ENCODE results near the gene FRYL.
"Not testable (repeated sequence)": the region's sequence is repeated elsewhere in the genome, so short reads cannot be mapped to it uniquely, and the experiment has no call there.

FRYL gene

DNA sequence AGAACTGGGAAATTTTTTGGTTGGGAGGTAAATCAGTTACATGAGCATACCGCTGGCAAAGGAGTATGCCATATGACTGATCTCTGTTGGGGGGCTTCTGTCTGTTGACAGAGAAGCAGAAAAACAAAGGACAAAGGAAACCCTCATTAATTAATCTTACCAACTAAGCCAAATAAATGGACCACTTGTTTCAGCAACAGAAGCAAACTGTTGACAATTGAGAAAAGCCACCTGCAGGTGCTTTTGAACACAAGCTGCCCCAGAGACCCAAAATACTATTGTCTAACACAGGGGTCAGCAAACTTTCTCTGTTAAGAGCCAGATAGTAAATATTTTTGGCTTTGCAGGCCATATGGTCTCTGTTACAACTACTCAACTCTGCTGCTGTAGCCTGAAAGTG, 7.0 kb upstream of the FRYL start:
- FAIRE-seq (no peak), DNase-seq (ENCODE audit: insufficient read length, low spot score) (no peak)

DNA sequence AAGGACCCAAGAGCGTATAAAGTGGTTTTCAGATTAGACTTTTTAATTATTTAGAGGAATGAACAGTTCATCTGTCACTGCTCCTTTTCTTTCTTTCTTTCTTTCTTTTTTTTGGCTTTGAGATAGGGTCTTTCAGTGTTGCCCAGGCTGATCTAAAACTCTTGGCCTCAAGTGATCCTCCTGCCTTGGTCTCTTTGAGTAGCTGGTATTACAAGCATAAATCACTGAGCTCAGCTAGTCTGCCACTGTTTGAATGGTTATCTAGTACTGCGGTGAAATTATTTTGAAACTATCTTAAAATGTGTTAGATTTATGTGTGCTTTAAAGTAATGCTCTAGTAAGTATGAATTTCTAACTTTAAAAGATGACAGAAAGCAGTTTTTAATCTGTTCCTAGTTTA, 6.5 kb upstream of the FRYL start:
- FAIRE-seq (no peak), DNase-seq (ENCODE audit: insufficient read length, low spot score) (no peak)

DNA sequence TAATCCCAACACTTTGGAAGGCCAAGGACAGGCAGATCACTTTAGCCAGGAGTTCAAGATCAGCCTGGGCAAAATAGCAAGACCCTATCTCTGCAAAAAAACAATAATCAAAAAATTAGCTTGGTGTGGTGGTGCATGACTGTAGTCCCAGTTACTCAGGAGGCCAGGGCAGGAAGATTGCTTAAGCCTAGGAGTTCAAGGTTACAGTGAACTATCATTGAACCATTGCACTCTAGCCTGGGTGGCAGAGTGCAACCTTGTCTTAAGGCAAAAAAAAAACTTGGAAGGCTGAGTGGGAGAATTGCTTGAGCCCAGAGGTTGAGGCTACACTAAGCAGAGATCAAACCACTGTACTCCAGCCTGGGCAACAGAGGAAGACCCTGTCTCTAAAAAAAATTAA, 5.2 kb upstream of the FRYL start:
- FAIRE-seq: no peak
- DNase-seq (ENCODE audit: insufficient read length, low spot score): no peak

DNA sequence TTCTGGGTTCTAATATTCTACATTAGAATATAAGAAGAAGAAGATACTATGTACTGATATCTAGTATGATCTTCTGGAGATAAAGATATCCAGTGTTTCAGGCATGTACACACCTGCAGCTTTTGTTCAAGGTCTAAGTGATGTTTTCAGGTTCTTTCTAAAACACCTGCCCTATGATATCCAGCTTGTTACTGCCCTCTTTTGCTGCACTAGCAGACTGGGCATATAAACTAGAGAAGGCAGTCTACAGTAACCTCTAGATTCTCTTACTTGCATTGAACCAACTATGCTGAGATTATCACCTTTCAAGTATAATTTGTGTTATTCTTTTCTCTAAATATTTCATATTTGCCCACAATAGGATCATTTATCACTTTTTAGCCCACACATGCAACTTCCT, 1.9 kb upstream of the FRYL start:
- FAIRE-seq (peak; percentile 37), DNase-seq (ENCODE audit: insufficient read length, low spot score) (no peak)

DNA sequence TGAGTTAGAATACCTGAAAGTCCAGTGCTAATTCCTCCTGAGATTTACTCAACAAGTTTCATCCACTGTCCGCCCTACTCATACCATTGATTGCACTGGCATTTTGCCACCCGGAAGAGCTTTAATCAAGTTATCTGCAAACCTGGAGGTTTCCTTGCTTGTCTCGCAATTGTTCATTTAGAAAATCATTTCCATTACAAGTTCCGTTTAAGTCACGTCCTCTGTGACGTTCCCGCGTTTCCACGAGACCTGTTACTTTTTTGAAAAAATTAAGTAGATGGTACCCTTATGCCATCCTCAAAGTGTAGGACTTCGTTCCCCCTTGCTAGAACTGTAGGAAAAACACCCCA, 761 bp upstream of the FRYL start:
- no peak for FAIRE-seq
- DNase-seq (ENCODE audit: insufficient read length, low spot score): no peak

DNA sequence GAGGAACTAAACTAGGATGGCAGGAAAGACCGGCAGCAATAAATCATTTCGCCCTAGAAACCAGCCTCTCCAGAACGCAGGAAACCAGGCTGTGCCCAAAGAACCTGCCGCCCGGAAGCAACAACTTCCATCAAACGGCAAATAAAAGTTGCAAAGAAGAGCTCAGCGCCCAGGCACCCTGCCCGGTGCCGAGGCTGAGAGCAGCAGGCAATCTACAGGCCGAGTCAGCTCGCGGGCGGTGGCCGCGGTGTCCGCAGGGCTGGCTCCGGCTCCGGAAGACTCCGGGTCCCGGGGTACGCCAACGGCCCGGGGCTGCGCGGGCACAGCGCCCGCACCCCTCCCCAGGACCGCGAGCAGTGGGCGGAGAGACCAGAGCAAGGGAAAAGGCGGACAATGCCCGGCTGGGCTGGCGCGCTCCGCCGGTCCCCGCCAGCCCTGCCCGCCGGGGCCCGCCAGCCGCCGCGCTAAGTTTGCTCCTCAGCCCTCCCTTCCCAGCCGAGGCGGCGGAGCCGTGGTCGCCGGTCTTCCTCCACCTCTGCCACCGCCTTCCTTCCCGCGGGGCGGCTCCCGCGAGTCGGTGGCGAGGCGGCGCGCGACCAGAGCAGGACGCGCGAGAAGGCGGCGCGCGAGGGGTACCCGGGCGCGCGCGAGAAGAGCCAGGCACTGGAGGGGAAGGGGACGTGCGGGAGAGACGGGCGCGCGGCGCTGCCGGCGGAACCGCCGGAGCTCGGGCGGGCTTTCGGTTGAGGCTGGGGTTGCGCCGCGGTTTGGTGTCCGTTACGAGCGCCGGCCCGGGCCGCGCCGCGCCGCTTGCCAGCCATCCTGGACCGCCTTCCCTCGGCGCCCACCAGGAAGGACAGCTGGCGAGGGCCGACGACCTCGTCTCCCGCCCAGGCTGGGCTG, 733 bp downstream of the FRYL start:
- FAIRE-seq (peak; percentile 53), DNase-seq (ENCODE audit: insufficient read length, low spot score) (peak; percentile 31)

DNA sequence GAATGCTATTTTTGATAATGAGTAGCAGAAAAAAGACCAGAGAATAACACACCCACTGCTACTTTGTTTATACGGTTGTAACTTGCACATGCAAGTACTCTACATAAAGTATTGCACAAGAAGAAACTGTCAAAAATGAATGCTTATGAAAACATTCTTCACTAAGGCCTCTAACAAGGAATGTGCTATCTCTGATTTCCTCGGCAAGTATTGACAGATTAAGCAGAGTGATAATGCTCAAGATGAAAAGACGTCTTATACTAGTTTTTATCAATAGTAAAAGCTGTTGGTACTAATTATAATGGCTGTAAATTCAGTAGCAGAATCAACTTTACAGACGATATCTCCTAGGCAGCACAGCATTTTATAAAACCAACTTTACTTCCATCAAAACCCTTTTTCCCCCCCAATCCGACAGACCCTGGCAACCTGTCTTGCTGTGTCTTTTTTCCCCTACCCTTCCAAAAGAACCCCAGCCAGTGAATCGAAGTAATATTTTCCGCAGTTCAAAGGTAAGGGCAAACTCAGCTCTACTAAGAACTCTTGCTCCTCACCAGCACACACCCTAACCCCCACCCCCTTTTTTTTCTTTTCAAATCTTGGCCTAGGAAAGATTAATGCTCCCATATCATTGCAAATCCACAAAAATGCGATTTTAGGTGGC, 1.5 kb downstream of the FRYL start:
- DNase-seq (ENCODE audit: insufficient read length, low spot score) (no peak), FAIRE-seq (peak; percentile 78)

DNA sequence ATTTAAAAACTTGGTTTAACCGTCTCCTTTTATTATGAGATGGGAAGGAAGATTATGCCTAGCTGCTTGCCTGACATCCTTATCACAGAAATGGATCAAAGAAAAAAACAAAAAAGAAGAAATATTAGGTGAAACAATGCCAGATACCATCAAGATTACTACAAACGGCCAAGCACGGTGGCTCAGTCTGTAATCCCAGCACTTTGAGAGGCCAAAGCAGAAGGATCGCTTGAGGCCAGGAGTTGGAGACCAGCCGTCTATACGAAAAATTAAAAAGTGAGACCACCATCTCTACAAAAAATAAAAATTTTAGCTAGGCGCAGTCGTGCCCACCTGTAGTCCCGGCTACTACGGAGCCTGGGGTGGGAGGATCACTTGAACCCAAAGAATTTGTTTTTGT, 2.3 kb downstream of the FRYL start:
- FAIRE-seq: no peak

DNA sequence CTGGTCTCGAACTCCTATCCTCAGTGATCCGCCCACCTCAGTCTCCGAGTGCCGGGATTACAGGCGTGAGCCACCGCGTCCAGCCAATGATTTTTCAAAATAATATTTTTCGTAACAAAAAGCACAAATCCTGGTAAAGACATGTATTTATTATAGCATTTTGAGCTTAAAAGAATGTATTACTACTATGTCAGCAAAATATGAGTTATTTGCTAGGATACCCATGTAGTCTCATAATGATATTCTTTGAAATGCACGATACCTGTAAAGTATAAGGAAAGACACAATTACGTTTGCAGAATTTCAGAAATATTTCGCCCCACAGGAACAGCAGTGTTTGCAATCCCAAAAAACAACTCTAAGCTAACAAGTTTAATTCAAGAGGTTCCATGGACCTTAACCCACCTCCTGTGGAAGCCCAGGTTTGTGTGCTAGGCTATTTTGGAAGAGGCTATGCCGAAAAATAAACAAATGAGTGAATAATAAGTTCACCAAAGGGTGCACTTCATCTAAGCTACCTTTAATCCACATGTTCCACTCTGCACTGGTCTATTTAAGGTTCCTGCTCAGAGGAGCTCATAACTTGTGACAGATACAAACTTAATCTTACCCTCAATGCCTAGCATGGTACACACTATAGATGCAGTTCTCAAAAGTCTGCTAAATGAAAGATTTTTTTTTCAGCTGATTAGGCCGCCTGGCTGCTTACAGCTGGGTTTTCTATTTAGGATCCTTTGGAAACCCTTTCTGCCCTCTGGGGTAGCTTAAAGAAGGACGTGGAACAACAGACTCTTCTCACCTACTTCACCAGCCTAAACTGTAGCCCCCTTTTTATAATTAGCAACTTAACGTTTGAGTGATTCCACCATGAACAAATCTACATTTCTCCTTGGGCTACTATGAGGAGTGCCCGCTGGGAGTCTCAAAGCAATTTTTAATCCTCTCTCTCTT, 5.0 kb downstream of the FRYL start:
- FAIRE-seq (peak; percentile 67), DNase-seq (ENCODE audit: insufficient read length, low spot score) (no peak)

More for the DNA sequence above, 2.3 kb downstream of the FRYL start:
- no peak for DNase-seq (ENCODE audit: insufficient read length, low spot score)

DNA sequence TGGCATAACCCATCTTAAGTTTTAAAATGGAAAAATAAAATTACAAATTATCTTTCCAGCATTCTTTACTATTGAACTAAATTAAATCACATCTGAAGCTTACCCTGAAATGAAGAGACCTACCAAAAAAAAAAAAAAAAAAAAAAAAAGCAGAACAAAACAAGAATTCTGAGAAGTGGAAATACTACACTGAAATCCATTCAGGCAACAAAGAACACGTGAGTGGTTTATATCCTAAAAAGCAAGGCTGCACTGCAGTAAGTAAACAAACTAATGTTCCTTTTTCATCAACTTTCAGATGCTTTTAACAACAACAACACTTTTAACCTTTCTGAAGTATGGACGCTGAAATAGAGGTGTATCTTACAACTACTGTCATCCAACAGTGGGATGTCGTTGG, 7.5 kb downstream of the FRYL start:
- FAIRE-seq: no peak

DNA sequence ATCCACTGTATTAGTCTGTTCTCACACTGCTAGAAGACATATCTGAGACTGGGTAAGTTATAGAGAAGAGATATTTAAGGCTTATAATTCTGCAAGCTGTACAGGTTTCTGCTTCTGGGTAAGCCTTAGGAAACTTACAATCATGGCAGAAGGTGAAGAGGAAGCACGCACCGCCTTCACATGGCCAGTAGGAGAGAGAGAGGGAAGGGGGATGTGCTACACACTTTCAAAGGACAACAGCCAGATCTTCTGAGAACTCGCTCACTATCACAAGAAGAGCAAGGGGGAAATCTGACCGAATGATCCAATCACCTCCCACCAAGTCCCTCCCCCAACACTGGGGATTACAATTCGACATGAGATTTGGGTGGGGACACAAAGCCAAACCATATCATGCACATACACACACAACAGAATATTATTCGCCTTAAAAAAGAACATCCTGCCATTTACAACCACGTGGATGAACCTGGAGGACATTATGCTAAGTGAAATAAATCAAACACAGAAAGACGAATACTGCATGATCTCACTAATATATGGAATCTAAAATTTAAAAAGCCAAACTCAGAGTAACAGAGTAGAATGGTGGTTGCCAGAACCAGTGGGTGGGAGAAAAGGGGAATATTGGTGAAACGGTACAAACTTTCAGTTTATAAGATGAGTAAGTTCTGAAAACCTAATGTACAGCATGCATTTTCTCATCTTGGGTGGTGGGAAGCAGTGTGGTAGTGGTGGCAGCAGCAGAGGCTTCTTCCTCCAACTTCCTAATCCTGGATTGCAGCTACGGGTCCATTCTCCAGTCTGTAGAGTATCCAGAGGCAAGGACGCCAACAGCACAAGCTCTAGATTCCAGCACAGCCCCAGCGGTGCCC, 12.8 kb downstream of the FRYL start:
- no peak for FAIRE-seq

More for the DNA sequence above, 7.5 kb downstream of the FRYL start:
- no peak for DNase-seq (ENCODE audit: insufficient read length, low spot score)

DNA sequence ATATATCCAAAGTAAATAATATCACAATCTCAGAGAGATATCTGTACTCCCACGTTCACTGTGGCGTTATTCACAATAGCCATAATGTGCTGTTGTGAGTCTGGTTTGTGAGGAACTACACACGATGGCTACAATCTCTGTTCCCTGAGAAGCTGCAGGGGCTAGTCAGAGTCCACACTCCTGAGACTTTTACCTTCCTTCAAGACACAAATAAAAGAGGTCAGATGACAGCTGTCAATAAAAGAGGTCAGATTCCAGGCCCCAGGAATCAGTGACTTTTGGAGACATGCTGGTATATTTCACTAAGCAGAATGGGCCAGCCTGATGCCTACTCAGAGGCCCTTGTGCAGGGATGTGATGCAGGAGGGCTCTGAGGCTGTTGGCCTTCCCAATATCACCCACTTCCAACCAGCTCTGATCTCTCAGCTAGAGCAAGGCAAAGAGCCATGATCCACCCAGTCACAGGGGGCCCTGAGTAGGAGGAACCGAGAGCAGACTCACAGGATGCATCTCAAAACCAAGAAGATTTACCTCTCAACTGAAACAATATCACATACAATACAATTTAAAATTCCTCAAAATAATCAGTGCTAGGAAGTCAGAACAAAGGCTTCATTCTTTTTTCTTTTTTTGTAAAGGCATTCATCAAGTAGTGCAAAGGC, 13.8 kb downstream of the FRYL start:
- FAIRE-seq: peak; percentile 88
- DNase-seq (ENCODE audit: insufficient read length, low spot score): no peak

More for the DNA sequence above, 12.8 kb downstream of the FRYL start:
- no peak for DNase-seq (ENCODE audit: insufficient read length, low spot score)

DNA sequence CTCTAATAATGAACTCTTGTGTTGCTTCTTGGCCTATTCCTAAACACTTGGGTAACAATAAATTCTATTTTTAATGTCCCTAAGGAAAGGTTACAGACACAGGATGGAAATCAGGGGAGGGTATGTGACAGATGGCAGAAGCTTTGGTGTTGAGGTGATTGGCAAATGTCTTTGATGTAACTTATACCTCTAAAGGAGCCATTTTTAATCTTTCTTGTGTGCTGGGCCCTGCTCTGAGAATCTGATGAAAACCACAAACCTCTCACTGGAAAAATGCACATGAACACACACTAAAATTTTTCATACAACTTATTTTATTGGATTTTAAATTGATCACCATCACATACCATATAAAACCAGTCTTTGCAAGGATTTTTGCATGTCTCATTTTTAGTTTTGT, 17.7 kb downstream of the FRYL start:
- DNase-seq (ENCODE audit: insufficient read length, low spot score) (no peak), FAIRE-seq (no peak)

DNA sequence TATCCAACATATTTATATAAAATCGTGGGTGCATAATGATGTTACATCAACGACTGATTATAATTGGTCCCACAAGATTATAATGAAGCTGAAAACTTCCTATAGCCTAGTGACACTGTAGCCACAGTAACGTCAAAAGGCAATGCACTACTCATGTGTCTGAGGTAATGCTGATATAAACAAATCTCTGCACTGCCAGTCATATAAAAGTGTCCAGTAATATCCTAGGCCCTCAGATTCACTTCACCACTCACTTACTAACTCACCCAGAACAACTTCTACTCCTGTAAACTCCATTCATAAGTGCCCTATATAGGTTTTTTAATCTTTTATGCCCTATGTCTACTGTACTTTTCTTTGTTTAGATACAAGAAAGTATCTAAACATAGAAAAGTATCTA, 18.8 kb downstream of the FRYL start:
- no peak for FAIRE-seq
- no peak for DNase-seq (ENCODE audit: insufficient read length, low spot score)

DNA sequence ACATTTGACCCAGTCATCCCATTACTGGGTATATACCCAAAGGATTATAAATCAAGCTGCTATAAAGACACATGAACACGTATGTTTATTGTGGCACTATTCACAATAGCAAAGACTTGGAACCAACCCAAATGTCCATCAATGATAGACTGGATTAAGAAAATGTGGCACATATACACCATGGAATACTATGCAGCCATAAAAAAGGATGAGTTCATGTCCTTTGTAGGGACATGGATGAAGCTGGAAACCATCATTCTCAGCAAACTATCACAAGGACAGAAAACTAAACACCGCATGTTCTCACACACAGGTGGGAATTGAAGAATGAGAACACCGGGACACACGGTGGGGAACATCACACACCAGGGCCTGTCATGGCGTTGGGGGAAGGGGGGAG, 21.4 kb downstream of the FRYL start:
- FAIRE-seq; DNase-seq (ENCODE audit: insufficient read length, low spot score): not testable (repeated sequence)

DNA sequence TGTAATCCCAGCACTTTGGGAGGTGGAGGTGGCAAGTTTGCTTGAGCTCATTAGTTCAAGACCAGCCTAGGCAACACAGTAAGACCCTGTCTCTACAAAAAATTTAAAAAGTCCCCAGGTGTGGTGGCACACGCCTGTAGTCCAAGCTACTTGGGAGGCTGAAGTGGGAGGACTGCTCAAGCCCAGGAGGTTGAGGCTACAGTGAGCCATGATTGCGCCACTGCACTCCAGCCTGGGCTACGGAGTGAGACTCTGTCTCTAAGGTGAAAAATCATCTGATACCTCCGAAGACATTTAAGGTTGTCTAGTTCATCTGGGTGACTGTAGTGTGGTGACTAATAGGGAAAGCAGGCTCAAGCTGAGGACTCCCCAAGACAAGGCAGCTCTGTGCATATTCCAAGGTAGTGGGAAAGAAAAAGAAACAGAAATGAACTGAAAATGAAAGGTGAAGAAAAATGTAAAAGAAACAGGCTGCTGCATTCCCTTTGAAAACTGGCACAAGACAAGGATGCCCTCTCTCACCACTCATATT, 23.3 kb downstream of the FRYL start:
- DNase-seq (ENCODE audit: insufficient read length, low spot score) (no peak), FAIRE-seq (no peak)

DNA sequence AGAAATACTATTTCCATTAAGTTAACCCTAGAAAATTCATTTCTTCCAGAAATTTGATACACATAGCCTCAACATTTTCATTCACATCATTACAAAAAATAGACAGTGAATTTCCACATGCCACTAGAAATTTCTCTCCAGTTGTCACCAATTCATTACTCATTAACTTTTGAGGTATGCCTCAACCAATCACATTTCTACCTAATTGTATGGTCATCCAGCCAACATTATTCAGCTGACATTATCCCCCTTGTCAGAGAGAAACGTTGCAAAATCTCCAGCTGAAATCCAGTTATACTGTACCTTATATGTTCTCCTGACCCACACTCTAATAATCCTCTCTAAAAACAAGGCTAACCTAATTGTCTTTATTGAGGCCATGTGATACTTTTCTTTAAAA, 24.8 kb downstream of the FRYL start:
- FAIRE-seq (no peak), DNase-seq (ENCODE audit: insufficient read length, low spot score) (no peak)

DNA sequence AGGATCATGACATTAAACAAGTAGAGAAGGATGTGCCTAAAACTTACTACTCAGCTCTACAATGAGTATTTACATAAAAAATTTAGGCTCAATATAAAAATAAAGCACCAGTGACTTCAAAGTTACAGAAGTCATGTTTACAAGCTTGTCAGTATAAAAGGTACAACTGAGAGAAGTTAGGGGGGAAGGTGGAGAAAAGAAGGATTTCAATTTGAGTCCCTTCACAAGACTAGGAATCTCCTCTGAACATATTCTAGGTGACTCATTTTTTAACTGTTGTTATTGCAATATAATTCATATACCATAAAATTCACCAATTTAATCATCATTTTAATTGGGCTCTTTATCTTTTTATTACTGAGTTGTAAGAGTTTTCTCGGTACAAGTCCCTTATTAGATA, 26.9 kb downstream of the FRYL start:
- DNase-seq (ENCODE audit: insufficient read length, low spot score): no peak
- FAIRE-seq: no peak

DNA sequence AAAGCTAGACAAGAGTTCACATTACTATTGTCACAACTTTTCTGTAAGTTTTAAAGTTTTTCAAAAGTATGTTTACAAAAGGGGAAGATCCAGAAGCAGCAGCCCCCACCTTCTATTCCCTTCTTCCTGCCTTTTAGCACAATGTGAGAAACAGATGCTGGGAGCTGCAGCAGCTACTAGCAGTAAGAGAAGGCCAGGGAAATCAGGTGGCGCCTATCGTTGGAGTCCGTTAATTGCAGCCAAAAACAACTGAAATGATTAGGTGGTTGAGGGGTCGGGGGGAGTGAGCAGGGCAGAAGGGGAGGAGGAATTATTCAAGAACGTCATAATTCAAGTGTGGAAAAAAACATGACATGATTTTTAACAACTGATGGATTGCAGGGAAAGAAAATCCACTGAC, 27.4 kb downstream of the FRYL start:
- DNase-seq (ENCODE audit: insufficient read length, low spot score) (no peak), FAIRE-seq (peak; percentile 23)
